Cardiac septum (tissue), 1 donor: ENCODE data around the gene ACSF2. TPM values are rescaled to one million over a fixed set of nuclear protein-coding genes. Genes with fewer than 3 reads are reported as not detected.

Source experiments
- DNase-seq: peaks from one replicate; pipeline ENCODE4 v3.0.0-alpha.2; 2020; ENCODE audit warnings: low spot score
- intact Hi-C: fragments of 100-400 bp; cut with DNase I; formaldehyde crosslinking; loops from one replicate; pipeline ENCODE4 v1.14.0; 2022
- total RNA-seq: library from RNA; stranded (reverse); fragmentation: NEBNext Ultra II Directional; extraction: Animal tissue kit (Norgen Biotek cat#: 25700); gene quantifications from one replicate; pipeline ENCODE4 v1.2.1, GENCODE V29; 2021
- donor health status: DM: no; HTN: no; CAD: no.

ACSF2 gene
- total RNA-seq, 1 donor from 2014 or later, result 9.6 TPM

DNA sequence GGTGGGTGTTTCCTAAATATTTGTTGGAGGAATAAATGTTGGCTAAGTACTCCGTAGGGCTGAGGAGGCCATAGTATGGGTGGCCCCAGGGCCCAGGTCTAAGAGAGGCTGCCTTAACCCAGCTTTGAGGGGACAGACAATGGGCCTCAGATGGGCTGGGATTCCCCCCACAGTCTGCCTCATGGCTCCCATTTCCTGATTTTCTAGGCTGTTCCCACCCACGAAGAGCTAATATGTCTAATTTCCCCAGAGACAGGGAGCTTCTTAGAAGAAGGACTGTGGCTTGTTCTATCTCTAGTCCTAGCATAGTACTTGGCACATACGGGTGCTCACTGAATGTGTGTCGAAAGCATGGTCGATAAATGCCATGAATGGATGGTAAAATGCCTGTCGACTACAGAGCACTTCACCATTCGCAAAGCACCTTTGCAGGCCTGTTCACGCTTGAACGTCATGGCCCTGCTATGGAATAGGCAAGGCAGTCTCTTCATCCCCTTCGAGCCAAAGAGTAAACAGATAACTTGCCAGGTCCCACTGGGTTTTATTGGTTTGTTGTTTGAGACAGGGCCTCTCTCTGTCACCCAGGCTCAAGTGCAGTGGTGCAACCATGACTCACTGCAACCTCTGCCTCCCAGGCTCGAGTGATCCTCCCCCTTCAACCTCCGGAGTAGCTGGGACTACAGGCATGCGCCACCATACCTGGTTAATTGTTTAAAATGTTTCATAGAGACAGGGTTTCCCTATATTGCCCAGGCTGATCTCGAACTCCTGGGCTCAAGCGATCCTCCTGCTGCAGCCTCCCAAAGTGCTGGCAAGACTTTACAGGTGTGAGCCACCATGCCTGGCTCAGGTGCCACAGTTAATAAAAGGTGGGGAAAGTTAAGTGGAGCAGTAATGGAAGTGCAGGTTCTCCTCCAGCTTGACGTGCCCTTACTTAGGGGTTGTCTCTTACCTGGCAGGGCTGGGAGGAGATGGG, 33.0 kb downstream of the ACSF2 start:
- intact Hi-C loops, result no loop called here
- no peak for DNase-seq

DNA sequence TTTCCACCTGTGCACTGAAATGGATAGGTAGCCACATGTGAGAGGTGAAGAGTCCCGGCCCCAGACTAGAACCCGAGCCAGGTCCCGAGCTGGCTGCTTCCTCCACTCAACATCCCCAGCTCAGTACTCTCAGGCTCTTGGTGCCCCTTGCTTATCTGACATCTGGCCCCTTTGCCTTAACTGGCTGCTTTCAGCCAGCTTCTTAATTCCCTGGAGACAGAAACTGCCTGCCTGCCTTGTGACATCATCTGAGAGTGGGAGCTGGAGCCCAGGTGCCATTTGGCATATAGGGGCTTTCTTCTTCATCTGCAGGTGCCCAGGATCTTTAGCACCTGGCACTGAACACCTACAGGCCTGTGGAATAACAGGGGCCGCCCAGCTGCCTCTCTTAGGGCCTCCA, 33.7 kb downstream of the ACSF2 start:
- intact Hi-C loops, result no loop called here

DNA sequence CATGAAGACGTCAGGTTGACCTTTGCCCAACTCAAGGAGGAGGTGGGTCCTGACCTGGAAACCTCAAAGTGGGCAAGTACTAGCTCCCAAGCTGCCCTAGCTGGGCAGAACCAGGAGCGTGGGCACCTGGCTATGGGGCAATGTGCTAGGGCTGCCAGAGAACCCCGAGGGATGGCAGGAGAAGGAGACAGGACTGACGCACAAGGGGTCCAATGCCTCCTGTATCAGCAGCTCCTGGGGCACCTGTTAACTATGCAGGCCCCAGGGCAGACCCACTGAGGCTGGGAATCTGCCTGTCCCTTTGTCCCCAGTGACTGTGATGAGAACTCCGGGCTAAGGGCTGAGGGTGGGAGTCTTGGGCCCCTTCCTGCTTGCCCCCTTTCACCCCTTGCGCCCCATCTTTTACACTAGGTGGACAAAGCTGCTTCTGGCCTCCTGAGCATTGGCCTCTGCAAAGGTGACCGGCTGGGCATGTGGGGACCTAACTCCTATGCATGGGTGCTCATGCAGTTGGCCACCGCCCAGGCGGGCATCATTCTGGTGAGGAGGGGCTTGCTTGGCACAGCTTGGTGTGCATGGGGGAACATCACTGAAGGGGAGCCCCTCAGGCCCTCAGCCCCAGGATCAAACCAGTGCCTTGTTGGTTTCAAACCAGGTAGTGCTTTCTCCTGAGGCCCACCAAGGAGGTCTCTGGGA, 35.0 kb downstream of the ACSF2 start:
- intact Hi-C loops, result no loop called here
- DNase-seq, result no peak

More for the DNA sequence above, 33.7 kb downstream of the ACSF2 start:
- no peak for DNase-seq

DNA sequence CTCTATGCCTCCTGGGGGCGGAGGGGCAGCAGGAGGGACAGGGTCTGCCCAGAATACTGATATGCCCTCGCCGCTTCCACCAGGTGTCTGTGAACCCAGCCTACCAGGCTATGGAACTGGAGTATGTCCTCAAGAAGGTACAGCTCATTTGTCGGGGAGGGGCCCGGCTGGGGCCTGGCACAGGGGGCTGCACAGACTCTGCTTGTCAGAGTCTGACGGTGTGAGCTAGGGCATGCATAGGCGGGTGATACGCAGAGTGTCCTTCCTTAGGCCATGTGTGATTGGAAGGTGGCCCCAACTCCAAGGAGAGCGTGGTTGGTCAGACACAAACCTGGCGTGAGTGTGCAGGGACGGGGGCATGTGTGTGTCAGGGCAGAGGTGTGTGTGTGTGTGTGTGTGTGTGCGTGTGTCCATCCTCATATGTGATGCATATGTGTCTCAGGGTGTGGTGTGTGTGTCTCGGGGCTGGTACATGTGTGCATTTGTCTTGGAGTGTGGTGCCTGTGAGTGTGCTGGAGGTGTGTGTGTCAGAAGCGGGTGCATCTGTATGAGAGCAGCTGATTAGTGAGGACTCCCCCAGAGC, 35.6 kb downstream of the ACSF2 start:
- DNase-seq, result no peak
- intact Hi-C loops, result no loop called here

DNA sequence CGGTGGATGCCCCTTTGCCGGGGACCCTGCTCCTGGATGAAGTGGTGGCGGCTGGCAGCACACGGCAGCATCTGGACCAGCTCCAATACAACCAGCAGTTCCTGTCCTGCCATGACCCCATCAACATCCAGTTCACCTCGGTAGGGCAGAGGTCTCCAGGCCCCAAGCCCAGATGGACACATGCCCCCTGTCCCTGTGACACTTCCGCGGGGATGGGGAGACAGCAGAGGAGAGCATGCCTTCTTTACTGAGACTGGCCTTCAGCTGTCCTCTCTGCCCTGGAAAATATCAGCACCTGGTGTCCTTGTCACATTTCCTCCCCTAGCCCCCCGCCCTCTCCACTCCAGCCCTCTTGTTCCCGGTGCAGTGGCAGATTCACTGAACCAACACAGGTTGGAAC, 36.4 kb downstream of the ACSF2 start:
- intact Hi-C loops, result no loop called here
- no peak for DNase-seq

DNA sequence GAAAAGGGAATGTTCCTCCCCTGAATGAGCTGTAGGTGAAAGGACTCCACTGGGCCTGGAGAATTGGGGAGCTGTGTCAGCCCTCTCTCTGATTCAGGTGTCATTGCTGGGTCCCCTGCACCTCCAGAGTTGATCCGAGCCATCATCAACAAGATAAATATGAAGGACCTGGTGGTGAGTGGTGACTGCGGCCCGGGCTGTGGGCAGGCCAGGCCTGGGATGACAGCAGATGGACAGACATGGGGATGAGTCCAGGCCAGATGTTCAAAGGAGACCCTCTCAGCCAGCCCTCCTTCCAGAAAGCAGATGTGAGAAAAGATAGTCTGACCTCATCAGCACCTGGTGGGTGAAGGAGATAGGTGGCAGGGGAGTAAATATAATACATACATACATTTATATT, 38.1 kb downstream of the ACSF2 start:
- no peak for DNase-seq
- intact Hi-C loops, result no loop called here

DNA sequence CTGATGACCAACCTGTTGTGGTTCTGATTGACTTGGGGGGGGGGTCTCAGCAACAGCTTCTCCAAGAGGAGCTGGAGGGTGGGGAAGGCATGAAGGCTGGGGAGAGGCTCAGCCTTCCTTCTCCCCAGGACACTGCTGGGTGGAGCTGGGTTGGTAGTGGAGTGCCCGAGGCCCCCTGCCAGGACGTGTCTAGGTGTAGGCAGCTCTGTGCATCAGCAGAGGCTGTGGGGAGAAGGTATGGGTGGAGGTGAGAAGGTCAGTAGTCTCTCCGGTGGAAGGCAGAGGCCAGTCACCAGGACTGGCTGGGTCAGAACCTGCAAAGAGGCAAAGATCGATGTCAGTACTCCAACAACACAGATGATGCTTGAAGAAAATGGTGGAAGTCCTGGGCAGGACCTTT, 38.7 kb downstream of the ACSF2 start:
- no peak for DNase-seq
- intact Hi-C loops, result no loop called here

DNA sequence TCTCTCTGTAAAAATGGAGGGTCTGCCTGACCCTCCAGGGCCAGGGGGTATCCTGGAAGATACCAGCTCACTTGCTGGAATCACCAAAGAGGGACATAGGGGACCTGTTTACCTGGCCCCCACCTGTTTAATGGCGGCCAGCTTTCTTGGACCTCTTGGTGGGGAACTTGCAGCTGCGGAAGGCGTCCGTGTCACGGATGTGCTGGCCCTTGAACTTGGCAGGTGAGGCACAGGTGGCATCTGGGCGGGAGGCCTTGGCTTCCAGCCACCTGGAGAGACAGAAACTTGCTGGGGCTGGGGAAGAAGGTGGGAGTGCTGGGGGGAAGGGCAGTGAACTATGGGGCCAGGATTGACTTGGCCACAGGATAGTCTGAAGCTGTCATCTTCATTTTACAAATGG, 39.2 kb downstream of the ACSF2 start:
- intact Hi-C loops, result no loop called here
- DNase-seq, result no peak

DNA sequence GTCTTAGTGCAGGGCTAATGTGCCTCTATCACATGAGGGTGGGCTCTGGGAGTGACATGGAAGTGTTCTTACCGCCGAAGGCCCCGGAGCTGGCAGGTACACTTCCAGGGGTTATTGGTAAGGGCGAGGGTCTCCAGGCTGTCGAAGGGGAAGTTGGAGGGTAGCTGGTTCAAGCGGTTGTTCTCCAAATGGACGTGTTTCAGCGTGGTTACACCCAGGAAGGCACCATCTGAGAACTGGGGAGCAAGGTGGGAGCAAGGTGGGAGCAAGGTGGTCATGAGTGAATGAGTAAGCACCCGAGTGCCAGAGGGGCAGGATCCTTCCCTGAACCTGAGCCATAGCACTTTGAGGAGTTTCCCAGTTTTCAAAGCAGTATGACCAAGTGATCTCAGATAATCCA, 39.6 kb downstream of the ACSF2 start:
- no peak for DNase-seq
- intact Hi-C loops, result no loop called here

DNA sequence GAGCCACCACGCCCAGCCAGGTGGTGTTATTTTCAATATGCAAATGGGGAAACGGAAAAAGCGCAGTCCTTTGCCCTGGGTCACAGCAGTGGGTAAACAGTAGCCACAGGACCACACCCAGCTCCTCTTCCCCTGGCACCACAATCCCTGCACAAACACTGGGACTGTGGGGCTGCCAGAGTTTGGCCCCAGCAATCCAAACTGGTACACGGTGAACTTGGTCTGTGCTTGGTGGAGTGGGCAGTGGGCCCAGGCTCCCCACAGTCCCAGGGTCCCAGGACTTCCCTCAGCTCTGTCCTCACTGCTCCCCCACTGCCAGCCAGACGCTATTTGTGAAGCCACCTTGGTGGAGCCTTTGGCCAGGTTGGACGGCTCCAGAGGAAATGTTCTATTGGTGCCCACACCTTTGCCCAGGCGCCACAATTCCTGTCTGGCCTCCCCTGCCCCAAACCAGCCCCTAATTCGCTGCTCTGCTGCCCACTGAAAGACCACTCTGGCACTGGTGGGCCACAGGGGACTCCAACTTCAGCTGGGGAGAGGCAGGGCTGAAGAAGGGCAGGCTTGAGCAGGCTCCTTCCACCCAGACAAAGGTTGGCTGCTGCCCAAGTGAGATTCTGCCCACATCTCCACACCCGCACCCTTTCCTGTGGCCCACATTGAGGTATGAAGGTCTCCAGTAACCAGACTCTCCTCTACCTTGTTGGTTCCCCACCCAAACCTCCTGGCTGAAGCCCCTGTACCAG, 40.5 kb downstream of the ACSF2 start:
- intact Hi-C loops, result no loop called here
- no peak for DNase-seq

DNA sequence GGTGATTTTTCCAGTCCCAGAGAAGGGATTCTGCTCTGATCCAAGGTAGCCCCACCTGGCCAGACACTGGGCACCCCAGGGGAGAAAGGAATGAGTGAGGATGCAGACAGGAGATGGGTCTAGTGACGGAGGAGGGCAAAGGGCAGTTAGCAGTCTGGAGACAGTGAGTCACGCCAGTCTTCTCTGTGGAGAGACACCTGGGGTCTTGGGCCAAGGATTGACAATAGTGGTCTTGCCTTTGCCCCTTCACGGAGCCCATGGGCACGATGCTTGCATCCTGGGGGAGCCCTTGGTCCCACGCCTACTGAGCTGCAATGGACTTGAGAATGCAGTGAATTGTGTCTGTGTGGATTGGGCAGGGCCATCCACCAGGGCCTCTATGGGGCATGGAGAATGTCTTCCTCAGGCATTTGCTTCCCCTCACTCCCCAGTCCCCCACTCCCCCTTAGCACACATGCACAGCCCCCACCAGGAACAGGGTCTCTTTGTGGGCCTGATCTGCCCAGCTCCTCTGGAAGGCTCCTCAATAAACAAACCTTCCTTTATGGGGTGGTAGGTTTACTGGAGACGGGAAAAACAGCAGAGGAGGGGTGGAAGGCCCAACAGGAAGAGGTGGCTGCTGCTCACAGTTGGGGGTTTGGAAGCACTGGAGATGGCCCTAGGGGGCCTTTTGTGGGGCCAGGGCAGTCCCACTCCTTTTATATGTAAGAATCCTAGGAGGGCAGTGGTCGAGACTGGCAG, 41.3 kb downstream of the ACSF2 start:
- intact Hi-C loops, result no loop called here

DNA sequence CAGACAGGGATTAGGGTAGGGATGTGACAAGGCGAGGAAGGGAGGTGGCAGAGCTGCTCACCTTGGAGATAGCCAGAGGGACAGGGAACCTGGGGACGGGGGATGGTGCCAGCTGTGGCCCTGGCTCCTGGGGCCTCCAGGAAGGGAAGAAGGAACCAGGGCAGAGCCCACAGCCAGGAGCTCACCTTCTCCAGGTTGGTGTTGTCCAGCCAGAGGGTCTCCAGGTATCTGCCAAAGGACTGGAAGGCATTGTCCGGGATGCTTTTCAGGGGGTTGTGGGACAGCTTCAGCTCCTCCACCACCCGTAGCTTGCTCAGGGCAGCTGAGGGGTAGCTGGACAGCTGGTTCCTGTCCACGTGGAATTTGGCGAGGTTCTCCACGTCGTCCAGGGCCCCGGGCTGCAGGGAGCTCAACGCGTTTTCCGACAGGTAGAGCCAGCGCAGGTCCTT, 41.9 kb downstream of the ACSF2 start:
- no peak for DNase-seq
- intact Hi-C loops, result no loop called here

More for the DNA sequence above, 41.3 kb downstream of the ACSF2 start:
- DNase-seq, result no peak

DNA sequence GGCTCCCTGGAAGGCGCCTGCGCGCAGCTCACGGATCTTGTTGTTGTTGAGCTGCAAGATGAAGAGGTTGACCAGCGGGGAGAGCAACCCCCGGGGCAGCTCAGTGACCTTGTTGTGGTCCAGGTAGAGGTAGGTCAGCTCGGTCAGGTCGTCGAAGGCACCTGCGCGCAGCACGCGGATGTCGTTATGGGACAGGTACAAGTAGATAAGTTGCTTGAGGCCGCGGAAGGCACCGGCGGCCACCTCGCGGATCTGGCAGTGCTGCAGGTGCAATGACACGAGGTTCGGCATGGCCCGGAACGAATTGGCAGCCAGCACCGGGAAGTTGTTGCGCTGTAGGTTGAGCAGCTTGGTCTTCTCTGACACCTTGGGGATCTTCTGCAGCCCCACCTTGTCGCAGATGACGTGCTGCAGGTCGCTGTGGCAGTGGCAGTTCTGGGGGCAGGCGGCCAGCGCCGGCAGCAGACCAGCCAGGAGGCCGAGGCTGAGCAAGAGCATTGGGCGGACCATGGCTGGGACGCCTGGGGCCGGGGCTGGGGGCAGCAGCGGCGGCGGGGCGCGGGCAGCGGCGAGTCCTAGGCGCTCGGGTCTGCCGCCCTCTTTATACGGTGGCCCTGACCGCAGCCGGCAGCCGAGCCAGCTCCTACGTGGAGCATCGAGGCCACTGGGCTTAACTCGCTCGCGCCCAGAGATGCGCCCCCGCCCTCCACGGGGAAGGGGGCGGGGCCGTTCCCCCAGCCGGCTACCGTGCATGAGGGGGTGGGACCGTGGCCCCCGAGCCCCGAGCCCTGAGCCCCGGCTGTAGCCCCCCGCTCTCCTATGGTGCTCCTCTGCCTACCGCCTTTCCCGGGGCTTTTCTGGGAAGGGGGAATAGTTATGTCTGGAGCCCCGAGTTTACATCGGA, 42.5 kb downstream of the ACSF2 start, which contains the start of gene CHAD:
Gene CHAD, minus strand, starts transcription at position 577 of the 904 bp plus-strand sequence. Its CDS starts 67 bp downstream, at position 510.
- intact Hi-C loops, result no loop called here
- no peak for DNase-seq

DNA sequence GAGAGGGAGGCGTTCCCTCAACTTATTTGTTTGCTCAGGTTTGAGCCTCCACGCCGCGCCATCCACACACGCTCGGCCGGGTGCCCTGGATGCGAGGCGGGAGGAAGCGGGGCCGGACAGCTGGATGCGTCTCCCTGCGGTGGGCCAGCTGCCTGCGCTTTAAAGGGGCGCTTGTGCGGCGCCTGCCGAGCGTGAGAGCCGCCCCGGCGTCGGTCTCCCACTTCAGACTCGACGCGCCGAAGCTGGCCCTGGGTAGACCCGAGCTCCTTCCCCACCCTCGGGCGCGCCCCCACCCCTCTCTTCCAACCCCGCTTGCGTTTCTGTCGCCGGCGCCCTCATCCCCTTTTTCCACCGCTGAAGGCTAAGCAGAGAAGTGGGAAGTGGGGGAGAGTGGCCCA, 43.2 kb downstream of the ACSF2 start:
- DNase-seq, result no peak
- intact Hi-C loops, result no loop called here

DNA sequence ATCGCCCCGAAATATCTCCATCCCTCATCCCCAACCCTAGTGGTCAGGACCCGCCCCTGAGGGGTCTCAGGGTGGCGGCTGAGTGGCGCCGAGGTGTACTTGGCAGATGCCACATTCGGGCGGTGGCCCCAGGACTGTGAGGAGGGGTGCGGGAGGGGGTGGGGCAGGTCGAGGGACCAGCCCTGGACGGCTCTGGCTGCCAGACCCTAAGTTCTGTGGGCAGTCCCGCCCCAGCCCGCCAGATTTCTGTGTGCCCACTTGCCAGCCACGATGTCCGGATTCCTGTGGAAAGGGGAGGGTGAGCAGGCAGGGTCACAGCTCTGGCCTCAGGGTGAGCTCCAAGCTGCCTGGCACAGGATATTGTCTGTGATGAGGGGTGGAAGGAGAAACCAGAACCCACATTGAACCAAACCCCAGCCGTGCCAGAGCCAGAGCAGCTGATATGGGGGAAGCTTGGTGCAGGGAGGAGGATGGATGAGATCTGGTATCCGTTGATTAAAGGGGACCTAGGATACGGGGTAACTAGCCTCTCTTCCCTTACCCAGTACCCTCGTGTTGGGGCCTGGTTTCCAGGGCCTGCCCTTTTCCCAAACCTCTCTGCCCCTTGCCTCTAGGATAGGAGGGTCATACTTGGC, 43.8 kb downstream of the ACSF2 start:
- DNase-seq, result no peak
- intact Hi-C loops, result no loop called here

DNA sequence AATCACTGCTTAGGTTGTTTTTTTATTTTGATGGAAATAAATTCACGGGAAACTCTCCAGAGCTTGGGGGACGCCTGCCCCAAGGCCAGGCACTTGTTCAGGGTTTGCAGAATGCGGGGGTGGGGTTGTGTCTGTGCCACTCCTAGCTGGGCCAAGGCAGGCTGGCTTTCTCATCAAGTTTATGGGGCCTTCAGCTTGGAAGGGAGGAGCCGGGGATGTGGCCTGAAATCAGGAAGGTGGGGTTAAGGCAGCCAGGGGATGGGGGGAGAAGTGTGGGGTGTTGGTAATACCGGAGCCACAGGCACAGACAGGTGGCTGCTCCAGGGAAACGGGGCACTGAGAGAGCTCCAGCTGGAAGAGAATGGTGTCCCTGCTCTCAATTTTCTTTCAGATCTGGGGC, 44.4 kb downstream of the ACSF2 start:
- intact Hi-C loops, result no loop called here
- DNase-seq, result no peak
